GM21526 (cell line): ENCODE results near the gene TTLL8.

Source experiments
- ATAC-seq: cut with Tn5 transposase; IDR thresholded peaks from one replicate; pipeline ENCODE4 v1.9.1; 2021; ENCODE audit warnings: moderate library complexity; ENCODE audit not compliant: unreplicated experiment, low FRiP score

The TTLL8 gene

DNA sequence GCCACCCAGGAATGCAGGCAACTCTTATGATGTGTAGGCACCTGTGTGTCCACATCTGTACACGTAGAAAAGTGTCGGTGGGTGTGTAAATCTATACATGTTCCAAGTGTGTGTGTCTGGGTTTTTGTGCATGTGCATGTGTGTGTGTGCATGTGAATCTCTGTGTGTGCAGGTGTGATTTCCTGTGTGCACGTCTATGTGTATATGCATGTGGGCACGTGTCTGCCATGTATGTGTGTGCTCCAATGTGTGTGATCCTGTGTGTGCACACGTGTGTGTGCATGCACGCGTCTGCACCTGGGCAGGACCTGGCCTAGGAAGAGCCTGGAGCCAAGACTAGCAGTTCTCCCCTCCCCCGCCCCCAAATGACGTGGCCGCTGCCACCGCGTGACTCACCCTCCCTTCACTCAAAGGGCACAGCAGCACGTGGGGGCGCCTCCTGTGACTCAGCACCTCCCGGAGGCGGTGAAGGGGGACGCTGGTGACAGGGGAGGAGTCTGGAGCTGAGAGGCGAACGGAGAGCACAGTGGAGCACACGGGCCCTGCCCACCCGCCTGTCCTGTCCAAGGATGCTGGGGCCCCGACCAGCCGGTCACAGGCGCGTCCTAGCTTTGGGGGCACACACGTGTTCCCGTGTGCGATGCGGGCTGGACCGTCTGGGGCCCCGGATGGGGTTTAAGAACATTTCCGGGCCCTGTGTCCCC lies 87.4 kb downstream of the TTLL8 start:
- peak; percentile 47 for ATAC-seq

DNA sequence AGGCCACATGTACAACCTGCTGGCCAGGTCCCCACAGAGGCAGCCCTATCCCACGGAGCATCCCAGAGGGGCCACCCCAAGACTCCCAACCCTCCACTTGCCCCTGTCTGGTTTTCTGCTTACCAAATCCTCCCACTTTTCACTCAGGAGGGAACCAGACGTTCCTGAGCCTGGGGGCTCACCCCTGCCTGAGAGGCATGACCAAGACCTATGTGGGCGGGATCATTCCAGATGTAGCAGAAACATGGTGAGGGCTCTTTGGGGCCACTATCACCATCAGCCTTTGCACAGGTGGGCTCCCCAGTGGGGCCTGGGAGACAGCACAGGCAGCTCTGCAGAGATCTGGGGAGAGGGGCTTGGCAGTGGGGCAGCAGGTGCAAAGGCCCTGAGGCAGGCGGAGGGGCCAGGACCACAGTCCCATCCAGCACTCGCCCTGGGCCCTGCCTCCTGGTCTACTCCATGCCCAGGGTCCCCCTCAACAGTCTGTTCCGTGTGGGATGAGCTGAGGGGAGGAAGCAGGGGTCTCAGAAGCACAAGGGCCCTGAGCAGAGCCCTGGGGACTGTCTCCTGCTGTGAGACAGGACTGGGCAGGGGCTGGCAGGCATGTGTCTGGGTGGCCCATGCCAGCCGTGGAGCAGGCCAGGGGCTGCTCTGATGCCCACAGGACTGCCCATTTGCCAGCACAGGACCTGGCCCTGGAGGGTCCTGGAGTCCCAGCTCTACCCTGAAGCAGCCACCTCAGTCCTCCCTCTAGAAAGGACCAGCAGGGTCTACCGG lies 88.2 kb downstream of the TTLL8 start:
- peak; percentile 12 for ATAC-seq

DNA sequence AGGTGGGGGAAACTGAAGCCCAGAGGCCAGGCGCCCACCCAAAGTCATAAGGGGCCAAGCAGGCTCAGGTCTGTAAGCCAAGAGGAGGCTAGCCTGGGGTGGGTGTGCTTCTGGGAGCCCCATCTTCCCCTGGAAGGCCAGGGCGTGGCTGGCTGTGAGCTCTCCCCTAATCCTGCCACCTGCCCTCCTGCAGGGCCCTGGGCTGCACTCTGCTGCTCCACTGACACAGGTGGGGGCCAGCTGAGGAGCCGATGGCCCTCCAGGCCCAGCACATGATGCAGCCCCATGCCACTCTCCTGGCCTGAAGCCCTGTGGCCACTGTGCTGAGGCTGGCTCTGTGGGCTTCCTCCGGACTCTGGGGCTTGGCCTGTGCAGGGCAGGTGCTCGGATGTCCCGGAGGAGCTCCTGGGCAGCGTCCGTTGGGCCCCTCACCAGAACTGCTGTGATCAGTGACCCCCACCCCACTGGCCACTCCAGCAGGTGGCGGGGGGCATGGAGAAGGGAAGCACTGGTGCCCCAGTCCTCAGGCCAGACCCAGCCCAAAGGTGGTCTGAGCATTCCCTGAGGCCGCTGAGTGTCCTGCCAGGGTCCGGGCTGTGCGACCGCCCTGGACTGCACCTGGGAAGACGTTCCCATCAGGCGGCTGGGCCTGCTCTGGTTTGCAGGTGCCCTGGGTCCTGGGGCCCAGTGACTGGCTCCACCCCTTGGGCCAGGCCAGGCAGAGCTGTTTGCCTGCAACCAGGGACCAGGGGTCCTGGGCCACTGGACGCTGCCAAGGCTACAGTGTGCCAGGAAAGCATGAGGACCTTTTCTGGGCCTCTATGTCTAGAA lies 89.1 kb downstream of the TTLL8 start:
- no peak for ATAC-seq
